Mesenchymal stem cell (in vitro differentiated cells and primary cell): ENCODE data around the gene ROBO1.

Experiments used
- DNase-seq: peaks from one replicate; pipeline ENCODE4 v3.0.0-alpha.2; 2013
- H2AFZ ChIP-seq: one replicate; pipeline ENCODE4 v1.6.1; 2013; ENCODE audit warnings: low read depth, mild to moderate bottlenecking, control low read depth, inconsistent platforms, low read length, moderate library complexity
- H2AK5ac ChIP-seq: 2 replicates; pipeline ENCODE4 v1.6.1; 2013; ENCODE audit warnings: low read length, moderate library complexity, mild to moderate bottlenecking, inconsistent platforms; ENCODE audit not compliant: severe bottlenecking
- H2BK120ac ChIP-seq: one replicate; pipeline ENCODE4 v1.6.1; 2013; ENCODE audit warnings: low read depth, mild to moderate bottlenecking, inconsistent platforms, low read length, moderate library complexity
- H2BK12ac ChIP-seq, 2 experiments: one replicate each; pipeline ENCODE4 v1.6.1; 2013; ENCODE audit warnings: inconsistent platforms in 2 of 2, low read length in 2 of 2, mild to moderate bottlenecking in 2 of 2, moderate library complexity in 2 of 2, control low read depth in 1 of 2
- H2BK15ac ChIP-seq: one replicate; pipeline ENCODE4 v1.6.1; 2013; ENCODE audit warnings: mild to moderate bottlenecking, low read depth, inconsistent platforms; ENCODE audit not compliant: poor library complexity, severe bottlenecking
- H2BK5ac ChIP-seq: 2 replicates; pipeline ENCODE4 v1.6.1; 2013; ENCODE audit warnings: low read depth, mild to moderate bottlenecking, low read length, control low read depth, inconsistent platforms; ENCODE audit not compliant: poor library complexity, severe bottlenecking
- H3K14ac ChIP-seq, 2 experiments: one replicate each; pipeline ENCODE4 v1.6.1; 2013; ENCODE audit warnings: inconsistent platforms in 2 of 2, low read length in 2 of 2, control low read depth in 1 of 2, mild to moderate bottlenecking in 1 of 2, moderate library complexity in 1 of 2
- H3K18ac ChIP-seq, 2 experiments: one replicate each; pipeline ENCODE4 v1.6.1; 2013; ENCODE audit warnings: inconsistent platforms in 2 of 2, low read length in 2 of 2, control low read depth in 1 of 2, low read depth in 1 of 2, mild to moderate bottlenecking in 1 of 2
- H3K23ac ChIP-seq, 2 experiments: one replicate each; pipeline ENCODE4 v1.6.1; 2013; ENCODE audit warnings: inconsistent platforms in 2 of 2, low read length in 2 of 2, mild to moderate bottlenecking in 2 of 2, moderate library complexity in 2 of 2, control low read depth in 1 of 2
- H3K27ac ChIP-seq: 2 replicates; pipeline ENCODE4 v1.5.1; 2013; ENCODE audit warnings: mild to moderate bottlenecking, moderate library complexity, low read length, control low read depth, inconsistent platforms; ENCODE audit not compliant: poor library complexity, severe bottlenecking
- H3K27me3 ChIP-seq, 2 experiments: 2 replicates each; pipeline versions ENCODE4 v1.6.1 to v1.7.0; 2013; ENCODE audit warnings: low read length in 2 of 2, mild to moderate bottlenecking in 2 of 2, moderate library complexity in 2 of 2, control low read depth in 1 of 2, inconsistent platforms in 1 of 2; ENCODE audit not compliant: control insufficient read depth in 1 of 2, insufficient read depth in 1 of 2
- H3K36me3 ChIP-seq, 2 experiments: 2 replicates each; pipeline versions ENCODE4 v1.6.1 to v1.7.0; 2013; ENCODE audit warnings: low read length in 2 of 2, control low read depth in 1 of 2, inconsistent platforms in 1 of 2, low read depth in 1 of 2, mild to moderate bottlenecking in 1 of 2; ENCODE audit not compliant: insufficient read depth in 2 of 2, control insufficient read depth in 1 of 2
- H3K4ac ChIP-seq, 2 experiments: one replicate each; pipeline ENCODE4 v1.6.1; 2013; ENCODE audit warnings: inconsistent platforms in 2 of 2, low read length in 2 of 2, mild to moderate bottlenecking in 2 of 2, moderate library complexity in 2 of 2, control low read depth in 1 of 2, low read depth in 1 of 2
- H3K4me1 ChIP-seq: 2 replicates; pipeline ENCODE4 v1.6.1; 2013; ENCODE audit warnings: low read depth, low read length, control low read depth; ENCODE audit not compliant: control insufficient read depth, insufficient read depth
- H3K4me2 ChIP-seq: 2 replicates; pipeline ENCODE4 v1.6.1; 2013; ENCODE audit warnings: low read length, mild to moderate bottlenecking, inconsistent platforms; ENCODE audit not compliant: poor library complexity, severe bottlenecking
- H3K4me3 ChIP-seq, 2 experiments: 2 replicates each; pipeline versions ENCODE4 v1.5.1 to v1.7.0; 2013; ENCODE audit warnings: low read length in 2 of 2, mild to moderate bottlenecking in 2 of 2, control low read depth in 1 of 2, low read depth in 1 of 2; ENCODE audit not compliant: insufficient read depth in 1 of 2
- H3K79me1 ChIP-seq: replicated peaks from 2 replicates; pipeline ENCODE4 v1.6.1; 2013; ENCODE audit warnings: mild to moderate bottlenecking, control low read depth, low read length, inconsistent platforms; ENCODE audit not compliant: poor library complexity, severe bottlenecking
- H3K9ac ChIP-seq: 2 replicates; pipeline ENCODE4 v1.7.0; 2013; ENCODE audit warnings: mild to moderate bottlenecking, low read length, moderate library complexity
- H3K9me3 ChIP-seq: 2 replicates; pipeline ENCODE4 v1.7.0; 2013; ENCODE audit warnings: mild to moderate bottlenecking, low read length; ENCODE audit not compliant: control insufficient read depth
- H4K8ac ChIP-seq: one replicate; pipeline ENCODE4 v1.6.1; 2013; ENCODE audit warnings: inconsistent platforms, mild to moderate bottlenecking, low read length, moderate library complexity
- H4K91ac ChIP-seq: one replicate; pipeline ENCODE4 v1.6.1; 2013; ENCODE audit warnings: mild to moderate bottlenecking, low read length, inconsistent platforms
- WGBS: methylation state at CpG from one replicate; pipeline ENCODE4 v1.1.7; 2013; ENCODE audit warnings: mixed read lengths; 5-methylcytosine and 5-hydroxymethylcytosine counted together

Gene ROBO1

DNA sequence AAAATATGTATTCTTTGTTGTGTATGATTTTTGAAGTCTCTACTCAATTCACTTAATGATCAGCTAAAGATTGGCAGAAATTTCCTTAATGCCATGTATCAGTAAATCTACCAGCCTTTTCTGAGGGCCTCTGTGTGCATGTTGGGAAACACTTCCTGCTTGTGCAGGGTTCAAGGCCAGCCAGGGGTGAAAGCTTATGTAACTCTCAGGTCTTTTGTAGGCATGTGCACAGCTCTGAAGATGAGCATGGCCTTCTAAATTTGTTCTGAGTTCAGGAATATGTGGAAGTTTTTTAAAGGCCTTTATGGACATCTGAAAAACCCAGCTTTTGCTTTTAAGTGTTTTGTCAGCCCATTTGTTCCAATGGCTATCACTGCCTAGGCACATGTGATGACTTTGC, 82.7 kb downstream of the ROBO1 start:
- Histone ChIP-seq H3K4ac (no peak overlapping the region), H2BK12ac (no peak overlapping the region), H2BK15ac (no peak overlapping the region), H2BK120ac (no peak overlapping the region), H2AFZ (no peak overlapping the region), H3K4me1 (no peaks in the 10 kb centered on the region), H3K4me2 (no peak overlapping the region), H3K4me3 (no peak overlapping the region), H3K9ac (no peak overlapping the region), H2AK5ac (no peak overlapping the region), H3K27ac (no peak overlapping the region), H4K91ac (no peak overlapping the region), H3K79me1 (no peaks in the 10 kb centered on the region), H3K27me3 (no peaks in the 10 kb centered on the region), H3K14ac (no peak overlapping the region), H3K36me3 (no peaks in the 10 kb centered on the region), H3K23ac (no peak overlapping the region), H2BK5ac (no peak overlapping the region), H3K18ac (no peak overlapping the region), H3K9me3 (peaks cover 5% of the 10 kb centered on the region), H4K8ac (no peak overlapping the region)
- no peak for DNase-seq

DNA sequence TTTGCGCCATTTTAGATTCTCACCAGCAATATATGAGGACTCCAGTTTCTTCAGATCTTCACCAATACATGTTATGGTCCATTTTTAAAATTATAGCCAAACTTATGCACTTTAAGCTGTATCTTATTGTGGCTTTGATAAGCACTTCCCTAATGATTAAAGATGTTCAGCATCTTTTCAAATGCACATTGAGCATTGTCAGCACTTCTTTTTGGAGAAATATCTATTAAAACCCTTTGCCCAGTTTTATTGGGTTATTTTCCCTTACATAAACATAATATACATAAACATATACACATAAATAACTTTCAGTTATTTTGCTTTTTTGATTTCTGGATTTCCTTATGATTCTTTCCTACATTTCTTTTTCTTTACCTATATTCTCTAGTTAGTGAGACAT, 83.8 kb downstream of the ROBO1 start:
- no peak overlapping the region for H4K8ac ChIP-seq
- DNase-seq: no peak
- H3K79me1 ChIP-seq: no peaks in the 10 kb centered on the region
- no peak overlapping the region for H3K4me2 ChIP-seq
- 100% methylated on average over 1 of the region's 1 CpG for WGBS
- no peaks in the 10 kb centered on the region for H3K27me3 ChIP-seq
- H3K27ac ChIP-seq: no peak overlapping the region
- H3K9ac ChIP-seq: no peak overlapping the region
- H4K91ac ChIP-seq: no peak overlapping the region
- H3K4me1 ChIP-seq: no peaks in the 10 kb centered on the region
- no peak overlapping the region for H2AK5ac ChIP-seq
- H3K4me3 ChIP-seq: no peak overlapping the region
- no peak overlapping the region for H2AFZ ChIP-seq
- H3K23ac ChIP-seq: no peak overlapping the region
- H3K9me3 ChIP-seq: peaks cover 10% of the 10 kb centered on the region
- H2BK12ac ChIP-seq: no peak overlapping the region
- no peak overlapping the region for H3K4ac ChIP-seq
- H3K18ac ChIP-seq: no peak overlapping the region
- H2BK5ac ChIP-seq: no peak overlapping the region
- H2BK120ac ChIP-seq: no peak overlapping the region
- H2BK15ac ChIP-seq: no peak overlapping the region
- H3K36me3 ChIP-seq: no peaks in the 10 kb centered on the region
- H3K14ac ChIP-seq: no peak overlapping the region

DNA sequence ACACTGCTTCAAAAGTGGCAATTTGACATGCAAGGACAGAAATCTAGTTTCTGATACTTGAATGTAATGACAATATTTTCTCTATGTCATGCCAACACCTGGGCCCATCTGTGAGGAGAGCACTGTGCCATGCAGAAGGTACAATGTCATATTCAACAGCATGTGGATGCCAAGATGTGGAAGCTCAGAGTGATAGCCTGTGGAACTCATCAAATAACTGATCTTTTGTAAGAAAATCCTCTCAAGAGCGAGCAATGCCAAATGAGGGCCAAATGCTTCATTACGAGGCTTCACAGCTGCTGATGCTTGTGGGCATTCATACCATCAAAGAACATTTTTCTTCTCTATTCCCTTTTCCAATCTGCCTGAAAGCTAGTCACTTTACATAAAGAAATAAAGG, 95.1 kb downstream of the ROBO1 start:
- Histone ChIP-seq H2AK5ac (no peak overlapping the region), H4K91ac (no peak overlapping the region), H3K9me3 (no peaks in the 10 kb centered on the region), H3K27me3 (no peaks in the 10 kb centered on the region), H4K8ac (no peak overlapping the region), H2AFZ (no peak overlapping the region), H3K4me1 (no peaks in the 10 kb centered on the region), H3K4me3 (no peak overlapping the region), H3K27ac (no peak overlapping the region), H3K4ac (no peak overlapping the region), H3K14ac (no peak overlapping the region), H3K79me1 (no peaks in the 10 kb centered on the region), H2BK5ac (no peak overlapping the region), H3K4me2 (no peak overlapping the region), H3K18ac (no peak overlapping the region), H3K36me3 (no peaks in the 10 kb centered on the region), H2BK120ac (no peak overlapping the region), H3K23ac (no peak overlapping the region), H2BK12ac (no peak overlapping the region), H2BK15ac (no peak overlapping the region), H3K9ac (no peak overlapping the region)
- DNase-seq: no peak
- 96% methylated on average over 2 of the region's 2 CpGs for WGBS

DNA sequence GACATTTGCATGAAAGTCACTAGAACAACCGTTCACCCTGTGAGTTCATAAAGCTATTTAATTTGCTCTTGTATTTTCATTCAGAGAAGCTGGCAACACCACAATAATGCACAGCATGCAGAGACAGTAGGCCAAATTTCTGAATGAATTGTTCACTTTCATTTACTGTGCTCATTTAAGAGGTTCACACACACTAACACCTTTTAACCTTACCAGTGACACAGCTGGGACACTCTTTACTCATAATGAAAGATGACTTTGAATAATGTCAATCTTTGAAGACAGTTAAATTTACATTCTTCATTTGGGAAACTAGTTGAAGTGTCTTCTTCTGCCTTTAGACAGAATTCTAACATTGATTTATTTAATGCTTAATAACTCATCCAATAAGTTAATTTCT, 95.7 kb downstream of the ROBO1 start:
- Histone ChIP-seq H3K27ac (no peak overlapping the region), H2AK5ac (no peak overlapping the region), H2BK15ac (no peak overlapping the region), H3K23ac (no peak overlapping the region), H2BK5ac (no peak overlapping the region), H3K9ac (no peak overlapping the region), H3K4me3 (no peak overlapping the region), H2BK12ac (no peak overlapping the region), H3K14ac (no peak overlapping the region), H3K4ac (no peak overlapping the region), H3K9me3 (no peaks in the 10 kb centered on the region), H3K4me2 (no peak overlapping the region), H3K27me3 (no peaks in the 10 kb centered on the region), H4K91ac (no peak overlapping the region), H2BK120ac (no peak overlapping the region), H2AFZ (no peak overlapping the region), H4K8ac (no peak overlapping the region), H3K18ac (no peak overlapping the region), H3K4me1 (no peaks in the 10 kb centered on the region), H3K36me3 (no peaks in the 10 kb centered on the region), H3K79me1 (no peaks in the 10 kb centered on the region)
- DNase-seq: no peak
- WGBS: 76% methylated on average over 1 of the region's 1 CpG
